Osteoblast (primary cell): Measurements from ENCODE around the gene TIMM21. TPM values are rescaled to one million over a fixed set of nuclear protein-coding genes. Genes with fewer than 3 reads are reported as not detected.

Experiments used
- DNase-seq: peaks from one replicate; pipeline ENCODE4 v3.0.0; 2011; ENCODE audit warnings: low spot score, mixed read lengths; ENCODE audit not compliant: insufficient read length; ENCODE audit errors: missing footprints
- H2AFZ ChIP-seq: 2 replicates; pipeline ENCODE4 v1.6.0; 2011; ENCODE audit warnings: mild to moderate bottlenecking, low read length
- H3K27ac ChIP-seq: 2 replicates; pipeline ENCODE4 v1.5.1; 2011; ENCODE audit warnings: mild to moderate bottlenecking, low read depth, low read length, moderate library complexity
- H3K27me3 ChIP-seq: 2 replicates; pipeline ENCODE4 v1.6.0; 2012; ENCODE audit warnings: mild to moderate bottlenecking, control low read depth, inconsistent platforms, low read length, moderate library complexity; ENCODE audit not compliant: insufficient read depth
- H3K36me3 ChIP-seq: 2 replicates; pipeline ENCODE4 v1.5.1; 2011; ENCODE audit warnings: mild to moderate bottlenecking, low read length, control low read depth, moderate library complexity; ENCODE audit not compliant: insufficient read depth
- H3K4me1 ChIP-seq: 2 replicates; pipeline ENCODE4 v1.5.1; 2011; ENCODE audit warnings: mild to moderate bottlenecking, low read length, control low read depth, moderate library complexity; ENCODE audit not compliant: insufficient read depth
- H3K4me2 ChIP-seq: 2 replicates; pipeline ENCODE4 v1.6.0; 2011; ENCODE audit warnings: mild to moderate bottlenecking, low read length; ENCODE audit not compliant: insufficient read depth
- H3K4me3 ChIP-seq: fragments of 200-600 bp; sonication (generic); 3 replicates; pipeline ENCODE4 v1.5.1; 2012; ENCODE audit warnings: mild to moderate bottlenecking, low read length, inconsistent platforms; ENCODE audit not compliant: insufficient read depth
- H3K79me2 ChIP-seq: 2 replicates; pipeline ENCODE4 v1.6.0; 2012; ENCODE audit warnings: mild to moderate bottlenecking, low read length, control low read depth, inconsistent platforms; ENCODE audit not compliant: insufficient read depth
- H3K9me3 ChIP-seq: 2 replicates; pipeline ENCODE4 v1.5.1; 2011; ENCODE audit warnings: low read depth, low read length, control low read depth
- H4K20me1 ChIP-seq: 2 replicates; pipeline ENCODE4 v1.6.0; 2012; ENCODE audit warnings: mild to moderate bottlenecking, low read length, control low read depth; ENCODE audit not compliant: insufficient read depth
- CTCF ChIP-seq: IDR thresholded peaks from 2 replicates; pipeline ENCODE4 v1.5.1; 2011; ENCODE audit warnings: mild to moderate bottlenecking, low read depth, low read length, moderate library complexity; ENCODE audit errors: extremely low read depth
- total RNA-seq: library from RNA; depleted of rRNA; stranded (reverse); fragments of >200 nt; gene quantifications from 2 replicates; pipeline ENCODE4 v1.2.3, GENCODE V29; 2012

TIMM21 gene
- total RNA-seq, 1 donor: 15.6 TPM

DNA sequence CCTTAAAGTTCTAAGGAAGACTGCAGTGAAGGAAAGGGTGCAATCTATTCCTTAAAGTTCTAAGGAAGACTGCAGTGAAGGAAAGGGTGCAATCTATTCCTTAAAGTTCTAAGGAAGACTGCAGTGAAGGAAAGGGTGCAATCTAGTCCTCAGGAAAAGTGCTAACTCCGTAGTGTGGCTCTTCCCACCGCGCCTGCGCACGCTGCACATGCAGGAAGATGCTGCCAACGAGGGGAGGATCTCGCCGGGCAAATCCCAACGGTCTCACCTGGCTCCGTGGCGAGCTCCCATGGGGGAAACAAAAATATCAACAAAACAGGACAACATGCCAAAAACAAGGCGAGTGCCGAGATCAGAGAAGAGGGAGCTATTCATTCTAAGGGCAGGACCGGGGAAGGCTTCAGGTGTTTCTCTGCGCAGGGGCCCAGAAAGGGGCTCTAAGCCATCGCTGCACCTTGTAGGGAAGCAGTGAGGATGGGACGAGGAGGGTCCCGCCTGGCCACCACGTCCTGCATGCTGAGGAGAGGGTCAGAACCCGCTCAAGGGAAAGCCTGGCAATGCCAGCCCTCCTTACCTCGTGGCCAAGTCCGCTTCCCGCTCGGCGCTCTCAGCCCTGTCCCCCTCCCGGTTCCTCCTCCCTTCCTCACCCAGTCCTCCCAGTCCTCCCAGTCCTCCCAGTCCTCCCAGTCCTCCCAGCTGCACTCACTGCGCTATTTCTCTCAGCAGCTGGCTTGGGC is 24.5 kb downstream of the TIMM21 start:
- no peaks in the 10 kb centered on the region for H3K36me3 ChIP-seq
- H4K20me1 ChIP-seq: no peaks in the 10 kb centered on the region
- H2AFZ ChIP-seq: no peak overlapping the region
- H3K4me1 ChIP-seq: no peaks in the 10 kb centered on the region
- H3K4me3 ChIP-seq: no peak overlapping the region
- no peaks in the 10 kb centered on the region for H3K79me2 ChIP-seq
- H3K9me3 ChIP-seq: no peaks in the 10 kb centered on the region
- peaks cover 4% of the 10 kb centered on the region for H3K27me3 ChIP-seq
- no peak for TF ChIP-seq CTCF
- DNase-seq: no peak
- no peak overlapping the region for H3K4me2 ChIP-seq
- no peak overlapping the region for H3K27ac ChIP-seq

GRCh38 chr18:74173434-74173750 is 25.1 kb downstream of the TIMM21 start:
- Histone ChIP-seq H3K36me3 (no peaks in the 10 kb centered on the region), H2AFZ (no peak overlapping the region), H3K9me3 (no peaks in the 10 kb centered on the region), H3K4me3 (no peak overlapping the region), H3K4me2 (no peak overlapping the region), H3K79me2 (no peaks in the 10 kb centered on the region), H3K27ac (no peak overlapping the region), H4K20me1 (no peaks in the 10 kb centered on the region), H3K4me1 (no peaks in the 10 kb centered on the region), H3K27me3 (peaks cover 4% of the 10 kb centered on the region)
- no peak for TF ChIP-seq CTCF
- DNase-seq: no peak

DNA sequence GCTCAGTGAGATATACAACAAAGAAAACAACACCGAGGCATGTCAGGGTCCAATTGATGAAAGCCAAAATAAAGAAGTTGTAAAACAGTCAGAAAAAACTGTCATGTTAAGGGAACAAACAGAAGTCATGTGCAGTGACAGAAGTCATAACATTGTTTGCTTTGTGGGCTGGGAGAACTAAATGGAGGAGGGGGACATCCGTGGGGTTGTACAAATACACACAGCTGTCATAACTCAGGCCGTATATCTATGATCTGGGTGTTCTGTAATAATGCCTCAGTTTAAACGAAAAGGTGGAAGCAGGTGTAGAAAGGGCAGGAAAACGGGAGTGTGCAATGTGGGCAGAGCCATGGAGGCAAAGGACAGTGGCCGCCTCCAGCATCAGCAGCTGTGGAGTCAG is 27.3 kb downstream of the TIMM21 start:
- Histone ChIP-seq H3K4me1 (no peaks in the 10 kb centered on the region), H3K9me3 (no peaks in the 10 kb centered on the region)

DNA sequence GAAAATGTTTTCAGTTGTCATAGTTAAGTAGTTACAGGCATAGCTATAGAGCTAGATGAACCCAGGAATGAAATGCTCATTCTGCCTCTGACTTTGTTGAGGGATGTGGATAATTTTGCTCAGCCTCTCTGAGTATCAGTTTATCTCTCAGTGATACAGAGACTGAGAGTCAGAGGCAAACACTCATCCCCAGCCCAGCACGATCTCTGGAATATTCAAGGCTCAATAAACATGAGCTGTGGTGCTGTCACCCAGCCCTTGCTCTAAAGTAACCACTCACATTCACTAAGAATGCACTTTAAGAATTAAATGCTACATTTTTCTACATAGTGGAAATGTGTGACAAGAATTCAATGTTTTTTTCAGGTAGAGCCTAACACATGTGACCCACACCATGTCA is 30.6 kb downstream of the TIMM21 start:
- H3K4me1 ChIP-seq: no peaks in the 10 kb centered on the region
- H3K36me3 ChIP-seq: no peaks in the 10 kb centered on the region
- H3K27me3 ChIP-seq: peaks cover 4% of the 10 kb centered on the region
- no peak overlapping the region for H3K27ac ChIP-seq
- H3K4me2 ChIP-seq: no peak overlapping the region
- no peaks in the 10 kb centered on the region for H3K9me3 ChIP-seq
- H2AFZ ChIP-seq: no peak overlapping the region
- DNase-seq: no peak
- H4K20me1 ChIP-seq: no peaks in the 10 kb centered on the region
- H3K4me3 ChIP-seq: no peak overlapping the region
- no peaks in the 10 kb centered on the region for H3K79me2 ChIP-seq
- TF ChIP-seq CTCF: no peak

More for the DNA sequence above, 27.3 kb downstream of the TIMM21 start:
- no peak overlapping the region for H3K27ac ChIP-seq
- H3K79me2 ChIP-seq: no peaks in the 10 kb centered on the region
- H2AFZ ChIP-seq: no peak overlapping the region
- TF ChIP-seq CTCF: no peak
- peaks cover 4% of the 10 kb centered on the region for H3K27me3 ChIP-seq
- H3K4me3 ChIP-seq: no peak overlapping the region
- H3K4me2 ChIP-seq: no peak overlapping the region
- no peaks in the 10 kb centered on the region for H4K20me1 ChIP-seq
- no peaks in the 10 kb centered on the region for H3K36me3 ChIP-seq
- no peak for DNase-seq
